ENCODE results near the gene HOXB4.

HOXB4 gene

GRCh38 chr17:48612854-48613691, 34.9 kb upstream of the HOXB4 start:
- peak; percentile 67 for DNase-seq (ENCODE audit: insufficient read length)
- TF ChIP-seq POLR2AphosphoS5 (IDR thresholded peaks at IDR 0.05; ENCODE audit: low read depth, low read length) (no peak), TAF1 (IDR thresholded peaks at IDR 0.05; ENCODE audit: borderline replicate concordance, low read depth, low read length) (no peak), POLR2A (IDR thresholded peaks at IDR 0.05; ENCODE audit: low read depth, low read length) (no peak)
- peak; percentile 24 for FAIRE-seq

- no peak for DNase-seq (ENCODE audit: insufficient read length)
- no peak for TF ChIP-seq TAF1 (IDR thresholded peaks at IDR 0.05; ENCODE audit: borderline replicate concordance, low read depth, low read length)
- no peak for TF ChIP-seq POLR2A (IDR thresholded peaks at IDR 0.05; ENCODE audit: low read depth, low read length)
- no peak for TF ChIP-seq POLR2AphosphoS5 (IDR thresholded peaks at IDR 0.05; ENCODE audit: low read depth, low read length)
These were observed 34.3 kb upstream of the HOXB4 start for GRCh38 chr17:48612456-48612853.

GRCh38 chr17:48611681-48612455, 33.7 kb upstream of the HOXB4 start:
- DNase-seq (ENCODE audit: insufficient read length): no peak
- no peak for FAIRE-seq
- TF ChIP-seq POLR2AphosphoS5 (IDR thresholded peaks at IDR 0.05; ENCODE audit: low read depth, low read length): no peak
- TF ChIP-seq POLR2A (IDR thresholded peaks at IDR 0.05; ENCODE audit: low read depth, low read length): no peak
- no peak for TF ChIP-seq TAF1 (IDR thresholded peaks at IDR 0.05; ENCODE audit: borderline replicate concordance, low read depth, low read length)

More at GRCh38 chr17:48612456-48612853, 34.3 kb upstream of the HOXB4 start:
- peak; percentile 65 for FAIRE-seq

- FAIRE-seq: peak; percentile 66
- no peak for TF ChIP-seq POLR2AphosphoS5 (IDR thresholded peaks at IDR 0.05; ENCODE audit: low read depth, low read length)
- TF ChIP-seq TAF1 (IDR thresholded peaks at IDR 0.05; ENCODE audit: borderline replicate concordance, low read depth, low read length): no peak
- no peak for TF ChIP-seq POLR2A (IDR thresholded peaks at IDR 0.05; ENCODE audit: low read depth, low read length)
- peak; percentile 41 for DNase-seq (ENCODE audit: insufficient read length)
These were observed 33.1 kb upstream of the HOXB4 start for GRCh38 chr17:48611213-48611612.

GRCh38 chr17:48610282-48611211, 32.4 kb upstream of the HOXB4 start, which contains the start of gene HOXB7:
TSS of gene HOXB7 (minus strand) at chr17:48611017. CDS start at chr17:48610918, 99 bp downstream.
- peak; percentile 68 for FAIRE-seq
- peak; percentile 73 for DNase-seq (ENCODE audit: insufficient read length)
- TF ChIP-seq POLR2A (IDR thresholded peaks at IDR 0.05; ENCODE audit: low read depth, low read length) (peak; percentile 49; the same call in 1 of the 2 replicates), POLR2AphosphoS5 (IDR thresholded peaks at IDR 0.05; ENCODE audit: low read depth, low read length) (no peak)

- DNase-seq (ENCODE audit: insufficient read length) (no peak), FAIRE-seq (no peak)
- TF ChIP-seq POLR2AphosphoS5 (IDR thresholded peaks at IDR 0.05; ENCODE audit: low read depth, low read length) (no peak), TAF1 (IDR thresholded peaks at IDR 0.05; ENCODE audit: borderline replicate concordance, low read depth, low read length) (no peak), POLR2A (IDR thresholded peaks at IDR 0.05; ENCODE audit: low read depth, low read length) (no peak)
These were observed 31.7 kb upstream of the HOXB4 start for GRCh38 chr17:48609759-48610281.

GRCh38 chr17:48609033-48609432, 30.9 kb upstream of the HOXB4 start:
- FAIRE-seq: no peak
- no peak for TF ChIP-seq TAF1 (IDR thresholded peaks at IDR 0.05; ENCODE audit: borderline replicate concordance, low read depth, low read length)
- TF ChIP-seq POLR2AphosphoS5 (IDR thresholded peaks at IDR 0.05; ENCODE audit: low read depth, low read length): no peak
- no peak for TF ChIP-seq POLR2A (IDR thresholded peaks at IDR 0.05; ENCODE audit: low read depth, low read length)
- no peak for DNase-seq (ENCODE audit: insufficient read length)

GRCh38 chr17:48608494-48608834, 30.3 kb upstream of the HOXB4 start:
- no peak for FAIRE-seq

GRCh38 chr17:48606892-48607614, 28.9 kb upstream of the HOXB4 start:
- FAIRE-seq (no peak), DNase-seq (ENCODE audit: insufficient read length) (no peak)
- no peak for TF ChIP-seq POLR2A (IDR thresholded peaks at IDR 0.05; ENCODE audit: low read depth, low read length)
- no peak for TF ChIP-seq POLR2AphosphoS5 (IDR thresholded peaks at IDR 0.05; ENCODE audit: low read depth, low read length)
- TF ChIP-seq TAF1 (IDR thresholded peaks at IDR 0.05; ENCODE audit: borderline replicate concordance, low read depth, low read length): no peak

More at GRCh38 chr17:48608494-48608834, 30.3 kb upstream of the HOXB4 start:
- DNase-seq (ENCODE audit: insufficient read length): no peak
- TF ChIP-seq TAF1 (IDR thresholded peaks at IDR 0.05; ENCODE audit: borderline replicate concordance, low read depth, low read length) (no peak), POLR2AphosphoS5 (IDR thresholded peaks at IDR 0.05; ENCODE audit: low read depth, low read length) (no peak), POLR2A (IDR thresholded peaks at IDR 0.05; ENCODE audit: low read depth, low read length) (no peak)
